COLO668 (cell line): ENCODE measurements around the gene PLXNA4.

Source experiments
- DNase-seq: peaks from one replicate; lab custom pipeline; 2025; ENCODE audit not compliant: unreplicated experiment; lab: John Stamatoyannopoulos, UW

PLXNA4 gene

GRCh38 chr7:132443761-132444520 is 132.3 kb downstream of the PLXNA4 start:
- DNase-seq, result no peak

- no peak for DNase-seq
Measured at GRCh38 chr7:132441935-132442334, 134.3 kb downstream of the PLXNA4 start.

GRCh38 chr7:132440151-132440550 is 136.1 kb downstream of the PLXNA4 start:
- DNase-seq, result no peak

GRCh38 chr7:132438926-132439325 is 137.3 kb downstream of the PLXNA4 start:
- no peak for DNase-seq

GRCh38 chr7:132437730-132438129 is 138.5 kb downstream of the PLXNA4 start:
- no peak for DNase-seq

- no peak for DNase-seq
Measured at GRCh38 chr7:132436121-132436520, 140.1 kb downstream of the PLXNA4 start.

- no peak for DNase-seq
Measured at GRCh38 chr7:132435016-132435990, 141.0 kb downstream of the PLXNA4 start.

GRCh38 chr7:132434041-132434440 is 142.2 kb downstream of the PLXNA4 start:
- DNase-seq, result no peak

- DNase-seq, result no peak
Measured at GRCh38 chr7:132433301-132433700, 143.0 kb downstream of the PLXNA4 start.

- no peak for DNase-seq
Measured at GRCh38 chr7:132430861-132431822, 145.1 kb downstream of the PLXNA4 start.

GRCh38 chr7:132430041-132430855 is 146.0 kb downstream of the PLXNA4 start:
- DNase-seq, result no peak

- DNase-seq, result no peak
Measured at GRCh38 chr7:132429181-132429580, 147.1 kb downstream of the PLXNA4 start.

GRCh38 chr7:132428247-132428919 is 147.9 kb downstream of the PLXNA4 start:
- no peak for DNase-seq

- DNase-seq, result no peak
Measured at GRCh38 chr7:132425942-132426341, 150.3 kb downstream of the PLXNA4 start.

- no peak for DNase-seq
Measured at GRCh38 chr7:132424821-132425724, 151.2 kb downstream of the PLXNA4 start.

GRCh38 chr7:132424277-132424676 is 152.0 kb downstream of the PLXNA4 start:
- no peak for DNase-seq

GRCh38 chr7:132423594-132424200 is 152.6 kb downstream of the PLXNA4 start:
- no peak for DNase-seq
